HepG2 (cell line): Measurements from ENCODE around the gene TMED9.
A peak's percentile ranks its signal among the peaks of the same experiment; 100 is the strongest.

ENCODE experiments used
- CREM ChIP-seq, 2 experiments: sonication (generic) in 1 of 2; formaldehyde crosslinking in 1 of 2; IDR thresholded peaks; 2 replicates each; pipeline versions ENCODE4 v1.4.0 to v1.6.1; 2016 to 2020; ENCODE audit warnings: antibody characterized with exemption in 1 of 2, mild to moderate bottlenecking in 1 of 2, missing genetic modification reagents in 1 of 2
- CTCF ChIP-seq: sonication (generic); formaldehyde crosslinking; IDR thresholded peaks from 2 replicates; pipeline ENCODE4 v1.5.0; 2020; ENCODE audit warnings: mild to moderate bottlenecking, missing genetic modification reagents, moderate library complexity
- DNMT3B ChIP-seq: conservative IDR thresholded peaks from 2 replicates; pipeline ENCODE4 v1.6.1; 2016; ENCODE audit warnings: missing biosample characterization, control low read depth
- FOSL1 ChIP-seq: sonication (generic); formaldehyde crosslinking; IDR thresholded peaks from 2 replicates; pipeline ENCODE4 v1.9.0; 2021; ENCODE audit warnings: missing genetic modification reagents, borderline replicate concordance
- HMG20A ChIP-seq: IDR thresholded peaks from 2 replicates; pipeline ENCODE4 v1.6.1; 2016; ENCODE audit warnings: borderline replicate concordance
- HMGXB3 ChIP-seq: sonication (generic); formaldehyde crosslinking; IDR thresholded peaks from 2 replicates; pipeline ENCODE4 v1.4.0; 2020; ENCODE audit warnings: missing genetic modification reagents, borderline replicate concordance
- MTA3 ChIP-seq: sonication (generic); formaldehyde crosslinking; IDR thresholded peaks from 2 replicates; pipeline ENCODE4 v1.4.0; 2020; ENCODE audit warnings: missing genetic modification reagents
- PHF20 ChIP-seq: sonication (generic); formaldehyde crosslinking; IDR thresholded peaks from 2 replicates; pipeline ENCODE4 v1.5.0; 2020; ENCODE audit warnings: mild to moderate bottlenecking, missing genetic modification reagents
- POLR2AphosphoS5 ChIP-seq: IDR thresholded peaks from 2 replicates; pipeline ENCODE4 v1.6.1; 2012; ENCODE audit warnings: low read depth, low read length
- PTBP1 ChIP-seq: fragments of 200-400 bp; formaldehyde crosslinking; IDR thresholded peaks from 2 replicates; pipeline ENCODE4 v1.6.1; 2018; ENCODE audit warnings: low read length, low read depth; ENCODE audit not compliant: poor library complexity, severe bottlenecking
- ZFX ChIP-seq: sonication (generic); formaldehyde crosslinking; IDR thresholded peaks from 2 replicates; pipeline ENCODE4 v1.4.0; 2020; ENCODE audit warnings: mild to moderate bottlenecking, low read depth, missing genetic modification reagents, moderate library complexity
- ZNF644 ChIP-seq: IDR thresholded peaks from 2 replicates; pipeline ENCODE4 v1.6.1; 2016; ENCODE audit warnings: low read depth

- TF ChIP-seq FOSL1 (CRISPR knock-in tag) (no peak), POLR2AphosphoS5 (no peak), DNMT3B (CRISPR knock-in tag) (no peak), CTCF (CRISPR knock-in tag) (peak; percentile 24; the same call in 1 of the 2 replicates), PTBP1 (no peak), ZFX (CRISPR knock-in tag) (peak; percentile 60), CREM (IDR thresholded peaks at IDR 0.05) (peak; percentile 64), CREM (CRISPR knock-in tag; IDR thresholded peaks at IDR 0.05) (no peak), ZNF644 (CRISPR knock-in tag) (no peak), HMG20A (CRISPR knock-in tag) (peak; percentile 56; the same call in 1 of the 2 replicates), HMGXB3 (CRISPR knock-in tag) (no peak), MTA3 (no peak), PHF20 (no peak)
These were observed 3.5 kb upstream of the TMED9 start for GRCh38 chr5:177588413-177588909.
